SHP77 treated with DMSO at 0.1 percent for 48 hours (cell line): ENCODE measurements around the gene HEXIM1.

Experiments used
- DNase-seq: peaks from one replicate; lab custom pipeline; 2025; lab: John Stamatoyannopoulos, UW

HEXIM1 gene

GRCh38 chr17:45172541-45173286 is 24.4 kb downstream of the HEXIM1 start:
- peak; percentile 70 for DNase-seq

- no peak for DNase-seq
These were observed 27.5 kb downstream of the HEXIM1 start for GRCh38 chr17:45175759-45176115.

GRCh38 chr17:45177563-45177962 is 29.3 kb downstream of the HEXIM1 start:
- DNase-seq, result no peak

GRCh38 chr17:45184144-45184543 is 35.9 kb downstream of the HEXIM1 start:
- DNase-seq, result no peak

- no peak for DNase-seq
These were observed 38.6 kb downstream of the HEXIM1 start for GRCh38 chr17:45186801-45187354.

GRCh38 chr17:45189009-45189408 is 40.7 kb downstream of the HEXIM1 start:
- DNase-seq, result no peak

- DNase-seq, result no peak
These were observed 42.4 kb downstream of the HEXIM1 start for GRCh38 chr17:45190503-45191255.

- no peak for DNase-seq
These were observed 47.1 kb downstream of the HEXIM1 start for GRCh38 chr17:45195424-45195823.

- DNase-seq, result no peak
These were observed 48.8 kb downstream of the HEXIM1 start for GRCh38 chr17:45197108-45197507.

GRCh38 chr17:45197555-45198334 is 49.5 kb downstream of the HEXIM1 start:
- peak; percentile 60 for DNase-seq

- no peak for DNase-seq
These were observed 52.4 kb downstream of the HEXIM1 start for GRCh38 chr17:45200701-45201100.

GRCh38 chr17:45201457-45201856 is 53.2 kb downstream of the HEXIM1 start:
- DNase-seq, result no peak
